T-helper 2 cell treated with Interferon-gamma antibody and Interleukin-4, amounts not matched to agents 5 μg/mL and 100 μg/mL, for 36 hours (primary cell): ENCODE results near the gene STXBP3.

Experiments used
- DNase-seq: peaks from one replicate; pipeline ENCODE4 v3.0.0; 2021; ENCODE audit warnings: low spot score
- H3K27ac Mint-ChIP-seq: one replicate; pipeline ENCODE4 v1.8.0; 2021; ENCODE audit warnings: mild to moderate bottlenecking, mixed read lengths
- H3K27me3 Mint-ChIP-seq: one replicate; pipeline ENCODE4 v1.8.0; 2021; ENCODE audit warnings: low read depth, mixed read lengths
- H3K36me3 Mint-ChIP-seq: one replicate; pipeline ENCODE4 v1.8.0; 2021; ENCODE audit warnings: low read depth, mixed read lengths
- H3K4me1 Mint-ChIP-seq: one replicate; pipeline ENCODE4 v1.8.0; 2021; ENCODE audit warnings: low read depth, mixed read lengths
- H3K4me3 Mint-ChIP-seq: one replicate; pipeline ENCODE4 v1.8.0; 2022; ENCODE audit warnings: mild to moderate bottlenecking, moderate library complexity, mixed read lengths
- H3K9me3 Mint-ChIP-seq: one replicate; pipeline ENCODE4 v1.8.0; 2021; ENCODE audit warnings: mixed read lengths

STXBP3 gene

DNA sequence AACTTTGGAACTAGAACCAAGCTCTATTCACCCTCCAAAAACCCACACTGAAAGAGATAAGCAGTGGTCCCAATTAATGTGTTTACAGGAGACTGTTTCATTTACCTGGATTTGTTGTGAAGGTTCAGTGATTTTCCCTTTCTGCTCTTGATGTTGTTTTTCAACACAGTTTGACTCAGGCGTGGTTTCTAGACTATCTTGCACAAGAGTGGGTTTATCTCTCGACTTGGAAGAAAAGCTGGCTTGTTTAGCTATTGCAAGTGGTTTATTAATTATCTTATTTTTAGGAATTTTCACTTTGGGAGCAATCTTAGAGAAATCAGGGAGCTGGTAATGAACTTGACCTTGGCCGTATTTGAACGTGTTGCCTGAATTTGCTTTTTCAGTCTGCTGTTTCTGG lies 105.1 kb downstream of the STXBP3 start:
- Mint-ChIP-seq H3K4me3 (no peak overlapping the region), H3K4me1 (peaks cover 26% of the 10 kb centered on the region), H3K27ac (no peak overlapping the region), H3K27me3 (peaks cover 37% of the 10 kb centered on the region), H3K36me3 (no peaks in the 10 kb centered on the region), H3K9me3 (no peaks in the 10 kb centered on the region)
- DNase-seq: no peak

DNA sequence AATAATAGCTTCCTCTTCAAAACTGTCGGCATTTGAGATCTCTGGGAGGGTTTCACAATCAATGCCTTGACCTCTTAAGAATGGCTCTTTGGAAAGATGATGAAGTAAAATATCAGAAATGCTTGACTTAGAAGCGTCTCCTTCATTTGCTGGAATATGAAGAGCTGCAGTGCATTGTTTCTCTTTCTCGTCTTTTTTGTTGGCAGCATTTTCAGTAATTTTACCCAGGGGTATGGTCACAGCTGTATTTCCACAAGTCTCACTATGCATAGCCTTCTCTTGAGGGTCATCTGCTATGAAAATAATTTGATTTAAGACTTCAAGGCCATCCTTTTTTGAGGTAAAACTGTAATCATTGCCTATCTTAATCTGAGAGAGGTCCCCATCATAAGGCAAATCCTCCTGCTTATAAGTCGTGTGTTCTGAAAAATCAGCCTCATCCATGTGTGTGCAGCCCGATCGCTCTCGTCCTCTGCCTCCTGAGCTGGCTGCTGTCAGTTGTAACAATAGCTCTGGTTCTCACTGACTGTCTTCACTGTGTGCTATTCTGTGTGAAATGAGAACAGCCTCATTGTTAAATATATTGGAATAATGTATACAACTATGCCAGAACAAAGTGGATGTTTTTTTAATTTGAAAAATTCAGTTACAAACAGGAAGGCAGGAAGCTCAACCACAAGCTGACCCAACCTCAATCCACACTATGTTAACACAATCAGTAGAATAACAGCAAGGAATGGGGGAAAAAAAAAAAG lies 105.9 kb downstream of the STXBP3 start:
- H3K27me3 Mint-ChIP-seq: peaks cover 39% of the 10 kb centered on the region
- no peaks in the 10 kb centered on the region for H3K9me3 Mint-ChIP-seq
- H3K4me3 Mint-ChIP-seq: peak overlapping the region; percentile 63
- H3K4me1 Mint-ChIP-seq: peaks cover 27% of the 10 kb centered on the region
- no peak for DNase-seq
- peak overlapping the region; percentile 6 for H3K27ac Mint-ChIP-seq
- H3K36me3 Mint-ChIP-seq: no peaks in the 10 kb centered on the region

- DNase-seq: no peak
- Mint-ChIP-seq H3K9me3 (no peaks in the 10 kb centered on the region), H3K4me1 (peaks cover 36% of the 10 kb centered on the region), H3K27ac (no peak overlapping the region), H3K36me3 (no peaks in the 10 kb centered on the region), H3K4me3 (no peak overlapping the region), H3K27me3 (peaks cover 40% of the 10 kb centered on the region)
Observed at GRCh38 chr1:108854221-108855019, 107.9 kb downstream of the STXBP3 start.

DNA sequence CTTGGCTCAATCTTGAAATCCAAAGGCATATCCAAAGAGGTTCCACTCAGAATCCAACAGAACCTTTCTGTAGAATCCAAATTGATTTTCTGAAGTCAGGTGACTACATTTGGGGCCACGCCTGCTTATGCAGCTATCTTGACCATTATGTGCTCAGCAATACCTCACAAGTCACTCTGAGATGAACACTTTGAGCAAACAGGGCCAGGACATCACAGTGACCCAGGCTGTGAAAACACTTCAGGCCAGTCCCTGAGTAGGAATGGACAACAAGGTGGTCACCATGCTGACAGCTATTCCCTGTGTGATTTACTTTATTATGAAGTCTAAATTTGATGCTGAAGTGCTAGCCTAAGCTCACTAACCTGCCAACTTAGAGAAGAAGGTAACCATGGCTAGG lies 110.5 kb downstream of the STXBP3 start, which contains the start of gene AKNAD1:
Gene AKNAD1, minus strand, starts transcription at position 101 of the 400 bp plus-strand sequence. CDS start 4,430 bp downstream, outside the sequence.
- Mint-ChIP-seq H3K27ac (peak within 1 kb of the TSS; percentile 11), H3K36me3 (no peaks in the 10 kb centered on the region), H3K4me3 (no peak within 1 kb of the TSS), H3K4me1 (peaks cover 25% of the 10 kb centered on the region), H3K27me3 (peaks cover 36% of the 10 kb centered on the region), H3K9me3 (no peaks in the 10 kb centered on the region)
- DNase-seq: no peak

GRCh38 chr1:108858230-108858950 lies 111.9 kb downstream of the STXBP3 start:
- Mint-ChIP-seq H3K4me1 (peaks cover 20% of the 10 kb centered on the region), H3K27me3 (peaks cover 36% of the 10 kb centered on the region), H3K9me3 (no peaks in the 10 kb centered on the region), H3K4me3 (no peak overlapping the region), H3K27ac (no peak overlapping the region), H3K36me3 (no peaks in the 10 kb centered on the region)
- DNase-seq: no peak
